ENCODE measurements around the gene NUDT13.
"Not testable (repeated sequence)": the region's sequence is repeated elsewhere in the genome, so short reads cannot be mapped to it uniquely, and the experiment has no call there.

Gene NUDT13

GRCh38 chr10:73106301-73106700 lies 4.0 kb upstream of the NUDT13 start:
- no peak for DNase-seq

GRCh38 chr10:73109248-73109652 lies 1.0 kb upstream of the NUDT13 start:
- DNase-seq: not testable (repeated sequence)

- DNase-seq: not testable (repeated sequence)
Observed at GRCh38 chr10:73112032-73112431, 1.8 kb downstream of the NUDT13 start.

GRCh38 chr10:73113551-73113950 lies 3.3 kb downstream of the NUDT13 start:
- peak; percentile 36 to 74 (median 66) for DNase-seq

- no peak for DNase-seq
Observed at GRCh38 chr10:73116017-73116416, 5.8 kb downstream of the NUDT13 start.

GRCh38 chr10:73117976-73118743 lies 7.9 kb downstream of the NUDT13 start:
- DNase-seq: peak in 2 of 3 donors; percentile 16 to 24

- no peak for DNase-seq
Observed at GRCh38 chr10:73119457-73119856, 9.2 kb downstream of the NUDT13 start.

- no peak for DNase-seq
Observed at GRCh38 chr10:73119952-73120351, 9.7 kb downstream of the NUDT13 start.

- no peak for DNase-seq
Observed at GRCh38 chr10:73126343-73126742, 16.1 kb downstream of the NUDT13 start.

GRCh38 chr10:73131301-73131700 lies 21.0 kb downstream of the NUDT13 start:
- DNase-seq: no peak

- DNase-seq: no peak
Observed at GRCh38 chr10:73131913-73132686, 21.8 kb downstream of the NUDT13 start.

GRCh38 chr10:73134727-73135126 lies 24.5 kb downstream of the NUDT13 start:
- DNase-seq: no peak

GRCh38 chr10:73136627-73137026 lies 26.4 kb downstream of the NUDT13 start:
- DNase-seq: no peak

GRCh38 chr10:73139251-73139650 lies 29.0 kb downstream of the NUDT13 start:
- DNase-seq: no peak

- no peak for DNase-seq
Observed at GRCh38 chr10:73141603-73142002, 31.3 kb downstream of the NUDT13 start.

- not testable (repeated sequence) for DNase-seq
Observed at GRCh38 chr10:73150633-73151413, 40.6 kb downstream of the NUDT13 start.

- no peak for DNase-seq
Observed at GRCh38 chr10:73152009-73152408, 41.8 kb downstream of the NUDT13 start.

GRCh38 chr10:73156054-73156453 lies 45.8 kb downstream of the NUDT13 start:
- DNase-seq: no peak

- peak; percentile 69 to 77 (median 71) for DNase-seq
Observed at GRCh38 chr10:73159038-73159648, 48.9 kb downstream of the NUDT13 start.

GRCh38 chr10:73161079-73161478 lies 50.8 kb downstream of the NUDT13 start:
- no peak for DNase-seq

- DNase-seq: no peak
Observed at GRCh38 chr10:73161662-73162061, 51.4 kb downstream of the NUDT13 start.

- no peak for DNase-seq
Observed at GRCh38 chr10:73163096-73163495, 52.8 kb downstream of the NUDT13 start.

- DNase-seq: no peak
Observed at GRCh38 chr10:73166972-73167371, 56.7 kb downstream of the NUDT13 start.
